PC-9 (cell line): ENCODE results near the gene STYXL1. TPM values are rescaled to one million over a fixed set of nuclear protein-coding genes. Genes with fewer than 3 reads are reported as not detected.

Experiments
- BruUV-seq: library from RNA; stranded (reverse); fragments of 400-500 nt; replicated peaks from 2 replicates; lab custom pipeline; 2021; lab: Mats Ljungman, UMichigan
- CTCF ChIA-PET: fragments of 300-600 bp; sonication (Branson Sonifier 250); formaldehyde crosslinking; loops from one replicate; lab custom pipeline; 2022; ENCODE audit warnings: antibody characterized with exemption; lab: Charles Lee
- POLR2A ChIA-PET: fragments of 300-600 bp; sonication (Branson Sonifier 250); formaldehyde crosslinking; loops from one replicate; lab custom pipeline; 2022; ENCODE audit warnings: antibody characterized with exemption; ENCODE audit not compliant: unreplicated experiment; lab: Charles Lee
- DNase-seq, 2 experiments: peaks; one replicate each; pipeline versions ENCODE4 v3.0.0 to v3.0.0-alpha.2; 2015 to 2022; ENCODE audit warnings: mixed read lengths in 1 of 2
- H2AFZ ChIP-seq: fragments of 200-600 bp; sonication (generic); 2 replicates; pipeline ENCODE4 v1.8.1; 2017; ENCODE audit warnings: antibody characterized with exemption
- H3F3A ChIP-seq: fragments of 200-600 bp; sonication (generic); 2 replicates; pipeline ENCODE4 v1.8.1; 2017; ENCODE audit warnings: antibody characterized with exemption, mild to moderate bottlenecking, low read depth; ENCODE audit not compliant: insufficient read depth
- H3K27ac ChIP-seq: fragments of 200-600 bp; sonication (generic); 2 replicates; pipeline ENCODE4 v1.6.1; 2016; ENCODE audit warnings: mixed run types
- H3K27me3 ChIP-seq: fragments of 200-600 bp; sonication (generic); 2 replicates; pipeline ENCODE4 v1.6.1; 2016; ENCODE audit warnings: low read depth, mixed run types; ENCODE audit not compliant: insufficient read depth
- H3K36me3 ChIP-seq: fragments of 200-600 bp; sonication (generic); 2 replicates; pipeline ENCODE4 v1.6.1; 2016; ENCODE audit warnings: low read depth, mixed run types
- H3K4me1 ChIP-seq: fragments of 200-600 bp; sonication (generic); replicated peaks from 2 replicates; pipeline ENCODE4 v1.6.1; 2016; ENCODE audit warnings: mixed run types; ENCODE audit not compliant: insufficient read depth
- H3K4me2 ChIP-seq: fragments of 200-600 bp; sonication (generic); 2 replicates; pipeline ENCODE4 v1.6.1; 2017; ENCODE audit warnings: mixed run types
- H3K4me3 ChIP-seq: fragments of 200-600 bp; sonication (generic); 2 replicates; pipeline ENCODE4 v1.6.1; 2016; ENCODE audit warnings: mixed run types
- H3K79me2 ChIP-seq: fragments of 200-600 bp; sonication (generic); 2 replicates; pipeline ENCODE4 v1.6.1; 2017; ENCODE audit warnings: low read depth, mixed run types
- H3K9me2 ChIP-seq: fragments of 200-600 bp; sonication (generic); 2 replicates; pipeline ENCODE4 v1.8.1; 2017; ENCODE audit warnings: mild to moderate bottlenecking; ENCODE audit not compliant: insufficient read depth
- H3K9me3 ChIP-seq: fragments of 200-600 bp; sonication (generic); 2 replicates; pipeline ENCODE4 v1.8.1; 2016; ENCODE audit warnings: low read depth; ENCODE audit not compliant: insufficient read depth
- H4K20me1 ChIP-seq: fragments of 200-600 bp; sonication (generic); 2 replicates; pipeline ENCODE4 v1.8.1; 2017; ENCODE audit not compliant: insufficient read depth
- EZH2 ChIP-seq: fragments of 200-600 bp; sonication (generic); IDR thresholded peaks from 2 replicates; pipeline ENCODE4 v1.8.0; 2017; ENCODE audit warnings: antibody characterized with exemption, low read depth
- intact Hi-C: fragments of 100-400 bp; cut with micrococcal nuclease; formaldehyde crosslinking; loops from one replicate; pipeline ENCODE4 v1.10.0; 2022; ENCODE audit not compliant: unreplicated experiment
- total RNA-seq: library from RNA; stranded (reverse); gene quantifications from 2 replicates; pipeline ENCODE4 v1.2.3, GENCODE V29; 2021
- TF ChIP-seq, protein P1 (sequence below): fragments of 200-600 bp; sonication (generic); conservative IDR thresholded peaks from 2 replicates; pipeline ENCODE4 v1.6.1; 2017; ENCODE audit warnings: mixed run types, antibody characterized with exemption, mild to moderate bottlenecking, moderate library complexity

The STYXL1 gene
- total RNA-seq, 1 experiment from 2014 or later = 77.7 TPM

- H3K4me2 ChIP-seq = no peak overlapping the region
- H4K20me1 ChIP-seq = no peaks in the 10 kb centered on the region
- ChIA-PET POLR2A (no interaction called here), CTCF (no interaction called here)
- no peaks in the 10 kb centered on the region for H3K9me2 ChIP-seq
- no TSS peak for BruUV-seq
- no peak for DNase-seq
- no peak for TF ChIP-seq EZH2
- TF ChIP-seq, protein P1, sequence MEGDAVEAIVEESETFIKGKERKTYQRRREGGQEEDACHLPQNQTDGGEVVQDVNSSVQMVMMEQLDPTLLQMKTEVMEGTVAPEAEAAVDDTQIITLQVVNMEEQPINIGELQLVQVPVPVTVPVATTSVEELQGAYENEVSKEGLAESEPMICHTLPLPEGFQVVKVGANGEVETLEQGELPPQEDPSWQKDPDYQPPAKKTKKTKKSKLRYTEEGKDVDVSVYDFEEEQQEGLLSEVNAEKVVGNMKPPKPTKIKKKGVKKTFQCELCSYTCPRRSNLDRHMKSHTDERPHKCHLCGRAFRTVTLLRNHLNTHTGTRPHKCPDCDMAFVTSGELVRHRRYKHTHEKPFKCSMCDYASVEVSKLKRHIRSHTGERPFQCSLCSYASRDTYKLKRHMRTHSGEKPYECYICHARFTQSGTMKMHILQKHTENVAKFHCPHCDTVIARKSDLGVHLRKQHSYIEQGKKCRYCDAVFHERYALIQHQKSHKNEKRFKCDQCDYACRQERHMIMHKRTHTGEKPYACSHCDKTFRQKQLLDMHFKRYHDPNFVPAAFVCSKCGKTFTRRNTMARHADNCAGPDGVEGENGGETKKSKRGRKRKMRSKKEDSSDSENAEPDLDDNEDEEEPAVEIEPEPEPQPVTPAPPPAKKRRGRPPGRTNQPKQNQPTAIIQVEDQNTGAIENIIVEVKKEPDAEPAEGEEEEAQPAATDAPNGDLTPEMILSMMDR = no peak
- H2AFZ ChIP-seq = no peak overlapping the region
- peaks cover 14% of the 10 kb centered on the region for H3K4me1 ChIP-seq
- H3K79me2 ChIP-seq = no peaks in the 10 kb centered on the region
- no peak overlapping the region for H3K27ac ChIP-seq
- no peaks in the 10 kb centered on the region for H3K27me3 ChIP-seq
- H3F3A ChIP-seq = peaks cover 13% of the 10 kb centered on the region
- no peaks in the 10 kb centered on the region for H3K9me3 ChIP-seq
- intact Hi-C loops = no loop called here
- H3K36me3 ChIP-seq = no peaks in the 10 kb centered on the region
- H3K4me3 ChIP-seq = no peak overlapping the region
Observed at GRCh38 chr7:75963381-75963995, 84.3 kb downstream of the STYXL1 start.

- Histone ChIP-seq H3K36me3 (no peaks in the 10 kb centered on the region), H3K27me3 (no peaks in the 10 kb centered on the region), H3K27ac (no peak overlapping the region), H3K4me2 (no peak overlapping the region), H3K4me1 (peaks cover 21% of the 10 kb centered on the region), H3F3A (peaks cover 20% of the 10 kb centered on the region), H2AFZ (no peak overlapping the region), H3K9me3 (no peaks in the 10 kb centered on the region), H4K20me1 (no peaks in the 10 kb centered on the region), H3K79me2 (no peaks in the 10 kb centered on the region), H3K4me3 (no peak overlapping the region), H3K9me2 (no peaks in the 10 kb centered on the region)
- ChIA-PET CTCF (no interaction called here), POLR2A (no interaction called here)
- no peak for TF ChIP-seq EZH2
- intact Hi-C loops = no loop called here
- no TSS peak for BruUV-seq
- DNase-seq = no peak
Observed at GRCh38 chr7:75962607-75963380, 85.0 kb downstream of the STYXL1 start.

GRCh38 chr7:75961218-75961617 is 86.6 kb downstream of the STYXL1 start:
- no peaks in the 10 kb centered on the region for H3K27me3 ChIP-seq

More at GRCh38 chr7:75961218-75961617, 86.6 kb downstream of the STYXL1 start:
- CTCF ChIA-PET = interaction anchor here (0.6 kb wide), 2 partner anchors 16 to 47 kb away, joined by 5 to 16 read pairs; no protein-coding TSS in a partner anchor
- Histone ChIP-seq H2AFZ (no peak overlapping the region), H3K4me2 (no peak overlapping the region), H3K79me2 (no peaks in the 10 kb centered on the region), H3K9me2 (no peaks in the 10 kb centered on the region), H3F3A (peaks cover 33% of the 10 kb centered on the region), H3K36me3 (0 out of 2 replicates have a peak, but pooled peaks cover 2% of the 10 kb centered on the region), H3K4me3 (no peak overlapping the region), H4K20me1 (no peaks in the 10 kb centered on the region), H3K9me3 (peaks cover 3% of the 10 kb centered on the region), H3K27ac (no peak overlapping the region), H3K4me1 (peaks cover 34% of the 10 kb centered on the region)
- TF ChIP-seq, protein P1 = no peak
- no peak for TF ChIP-seq EZH2
- intact Hi-C loops = no loop called here
- no peak for DNase-seq
- POLR2A ChIA-PET = interaction anchor here (0.6 kb wide), 1 partner anchor 52 kb away, joined by 21 read pairs; no protein-coding TSS in a partner anchor
- no TSS peak for BruUV-seq
